GM13976 (cell line): Measurements from ENCODE around the gene FEM1A.
"Not testable (repeated sequence)": the region's sequence is repeated elsewhere in the genome, so short reads cannot be mapped to it uniquely, and the experiment has no call there.

Experiments
- DNase-seq: peaks from one replicate; pipeline ENCODE4 v3.0.0; 2012; ENCODE audit warnings: low spot score
- in situ Hi-C: fragments of 300-500 bp; cut with MboI; formaldehyde crosslinking; loops from one replicate; pipeline ENCODE4 v1.12.0; 2022; ENCODE audit warnings: low sequenced_read_pairs, mixed read lengths, inconsistent platforms; ENCODE audit not compliant: unreplicated experiment
- TF ChIP-seq, protein P1 (sequence below): IDR thresholded peaks from 2 replicates; pipeline ENCODE4 v1.5.1; 2012; ENCODE audit warnings: borderline replicate concordance, mild to moderate bottlenecking; ENCODE audit not compliant: insufficient read depth; ENCODE audit errors: extremely low read depth, missing control alignments, control extremely low read depth

Gene FEM1A

DNA sequence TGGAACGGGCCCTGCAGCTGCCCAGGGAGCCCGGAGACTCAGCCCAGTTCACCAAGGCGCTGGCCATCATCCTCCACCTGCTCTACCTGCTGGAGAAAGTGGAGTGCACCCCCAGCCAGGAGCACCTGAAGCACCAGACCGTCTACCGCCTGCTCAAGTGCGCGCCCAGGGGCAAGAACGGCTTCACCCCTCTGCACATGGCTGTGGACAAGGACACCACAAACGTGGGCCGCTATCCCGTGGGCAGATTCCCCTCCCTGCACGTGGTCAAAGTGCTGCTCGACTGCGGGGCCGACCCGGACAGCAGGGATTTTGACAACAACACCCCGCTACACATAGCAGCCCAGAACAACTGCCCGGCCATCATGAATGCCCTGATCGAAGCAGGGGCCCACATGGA, 1.7 kb downstream of the FEM1A start:
- in situ Hi-C loops, DNase-seq: not testable (repeated sequence)

DNA sequence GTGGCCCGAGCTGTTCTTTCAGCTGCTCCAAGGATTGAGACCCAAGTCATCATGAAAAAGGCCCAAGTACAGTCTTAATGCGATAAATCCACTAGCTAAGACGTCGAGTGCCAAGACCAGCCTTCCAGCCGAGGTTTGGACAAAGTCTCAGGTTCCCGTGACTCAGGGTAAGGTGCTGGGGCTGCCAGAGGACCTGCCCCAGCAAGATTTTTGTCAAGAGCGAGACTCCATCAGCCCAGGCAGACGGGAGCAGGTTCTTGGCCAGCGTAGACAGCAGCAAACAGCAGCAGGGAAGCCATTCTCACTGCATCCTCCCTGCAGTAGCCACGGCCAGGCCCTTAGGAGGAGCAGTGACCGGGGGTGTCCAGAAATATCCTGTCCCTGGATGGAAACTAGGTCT, 3.4 kb downstream of the FEM1A start:
- DNase-seq = no peak
- TF ChIP-seq, protein P1, sequence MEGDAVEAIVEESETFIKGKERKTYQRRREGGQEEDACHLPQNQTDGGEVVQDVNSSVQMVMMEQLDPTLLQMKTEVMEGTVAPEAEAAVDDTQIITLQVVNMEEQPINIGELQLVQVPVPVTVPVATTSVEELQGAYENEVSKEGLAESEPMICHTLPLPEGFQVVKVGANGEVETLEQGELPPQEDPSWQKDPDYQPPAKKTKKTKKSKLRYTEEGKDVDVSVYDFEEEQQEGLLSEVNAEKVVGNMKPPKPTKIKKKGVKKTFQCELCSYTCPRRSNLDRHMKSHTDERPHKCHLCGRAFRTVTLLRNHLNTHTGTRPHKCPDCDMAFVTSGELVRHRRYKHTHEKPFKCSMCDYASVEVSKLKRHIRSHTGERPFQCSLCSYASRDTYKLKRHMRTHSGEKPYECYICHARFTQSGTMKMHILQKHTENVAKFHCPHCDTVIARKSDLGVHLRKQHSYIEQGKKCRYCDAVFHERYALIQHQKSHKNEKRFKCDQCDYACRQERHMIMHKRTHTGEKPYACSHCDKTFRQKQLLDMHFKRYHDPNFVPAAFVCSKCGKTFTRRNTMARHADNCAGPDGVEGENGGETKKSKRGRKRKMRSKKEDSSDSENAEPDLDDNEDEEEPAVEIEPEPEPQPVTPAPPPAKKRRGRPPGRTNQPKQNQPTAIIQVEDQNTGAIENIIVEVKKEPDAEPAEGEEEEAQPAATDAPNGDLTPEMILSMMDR = no peak
- in situ Hi-C loops = no loop called here

GRCh38 chr19:4795400-4795799, 3.9 kb downstream of the FEM1A start:
- TF ChIP-seq, protein P1 = no peak
- no peak for DNase-seq
- in situ Hi-C loops = no loop called here

GRCh38 chr19:4800591-4801081, 9.1 kb downstream of the FEM1A start:
- no peak for DNase-seq
- in situ Hi-C loops = loop anchor here (10.0 kb wide), 2 partner anchors 114 to 234 kb away; no protein-coding TSS in a partner anchor

DNA sequence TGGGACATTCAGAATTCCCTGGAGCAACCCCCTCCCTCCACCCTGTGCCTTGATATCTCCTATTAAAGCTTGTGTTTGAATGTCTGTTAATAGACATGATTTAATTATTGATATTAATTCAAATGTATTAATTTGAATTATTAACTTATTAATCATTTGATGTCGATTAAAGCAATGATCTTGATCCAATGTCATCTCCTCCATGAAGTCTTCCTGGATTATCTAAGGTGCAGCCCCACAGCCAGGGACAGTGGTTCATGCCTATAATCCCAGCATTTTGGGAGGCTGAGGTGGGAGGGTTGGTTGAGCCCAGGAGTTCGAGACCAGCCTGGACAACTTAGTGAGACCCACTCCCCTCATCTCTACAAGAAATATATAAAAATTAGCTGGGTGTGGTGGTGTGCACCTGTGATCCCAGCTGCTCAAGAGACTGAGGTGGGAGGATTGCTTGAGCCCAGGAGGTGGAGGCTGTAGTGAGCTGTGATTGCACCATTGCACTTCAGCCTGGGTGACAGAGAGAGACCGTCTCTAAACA, 9.6 kb downstream of the FEM1A start:
- no peak for DNase-seq
- in situ Hi-C loops = loop anchor here (10.0 kb wide), 2 partner anchors 114 to 234 kb away; no protein-coding TSS in a partner anchor
- TF ChIP-seq, protein P1 = no peak

More at GRCh38 chr19:4800591-4801081, 9.1 kb downstream of the FEM1A start:
- TF ChIP-seq, protein P1 = no peak

GRCh38 chr19:4802711-4803110, 11.2 kb downstream of the FEM1A start:
- DNase-seq = no peak
- TF ChIP-seq, protein P1 = no peak
- in situ Hi-C loops = loop anchor here (10.0 kb wide), 2 partner anchors 112 to 232 kb away; no protein-coding TSS in a partner anchor

DNA sequence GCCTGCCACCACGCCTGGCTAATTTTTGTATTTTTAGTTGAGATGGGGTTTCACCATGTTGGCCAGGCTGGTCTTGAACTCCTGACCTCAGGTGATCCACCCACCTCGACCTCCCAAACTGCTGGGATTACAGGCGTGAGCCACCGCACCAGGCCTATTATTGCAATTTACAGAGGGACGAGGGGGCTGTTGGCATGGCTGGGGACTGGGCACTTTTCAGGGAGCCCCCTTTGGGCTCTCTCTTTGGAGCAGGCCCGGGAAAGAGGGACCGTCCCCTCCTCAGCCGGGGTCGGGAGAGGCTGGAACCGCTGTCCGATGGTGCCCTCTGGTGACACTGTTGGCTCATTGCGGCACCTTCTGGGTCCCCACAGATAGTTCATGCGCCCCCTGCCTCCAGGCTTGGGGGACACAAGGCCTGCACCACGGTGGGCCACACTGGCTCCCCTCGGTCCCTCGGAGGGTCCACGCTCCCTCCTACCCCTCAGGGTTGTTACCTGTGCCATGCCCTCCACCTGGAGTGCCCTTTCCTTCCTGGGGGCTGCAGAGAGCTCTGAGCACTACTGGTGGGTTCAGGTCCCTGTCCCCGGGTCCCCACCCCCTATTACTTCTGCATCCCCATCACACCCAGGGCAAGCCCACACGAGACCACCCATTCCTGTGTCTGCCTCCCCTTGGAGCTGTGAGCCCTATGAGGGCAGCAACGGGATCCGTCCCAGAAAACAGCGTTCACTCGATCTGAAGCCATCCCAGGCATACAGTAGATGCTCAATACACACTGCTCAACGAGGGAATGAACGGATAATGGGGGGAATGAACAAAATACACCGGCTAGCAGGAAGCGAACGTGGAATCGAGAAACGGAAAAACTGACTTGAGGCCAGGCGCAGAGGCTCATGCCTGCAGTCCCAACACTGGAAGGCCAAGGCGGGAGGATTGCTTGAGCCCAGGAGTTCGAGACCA, 12.5 kb downstream of the FEM1A start:
- DNase-seq = peak; percentile 84
- in situ Hi-C loops = loop anchor here (10.0 kb wide), 2 partner anchors 111 to 231 kb away; no protein-coding TSS in a partner anchor
- TF ChIP-seq, protein P1 = peak; percentile 91

- not testable (repeated sequence) for DNase-seq
- in situ Hi-C loops = loop anchor here (10.0 kb wide), 2 partner anchors 110 to 230 kb away; no protein-coding TSS in a partner anchor
Observed at GRCh38 chr19:4805140-4805539, 13.6 kb downstream of the FEM1A start.
